Measurements from ENCODE around the gene SLC2A8.

The SLC2A8 gene

GRCh38 chr9:127396808-127397645 lies at the start of gene SLC2A8:
SLC2A8 (plus strand) TSS chr9:127397169; CDS start chr9:127397231, 62 bp downstream.
- peak; percentile 99 for DNase-seq

- DNase-seq: no peak
Measured at GRCh38 chr9:127347831-127348776, 48.9 kb upstream of the SLC2A8 start.

GRCh38 chr9:127349483-127350113 lies 47.4 kb upstream of the SLC2A8 start:
- DNase-seq: no peak

- no peak for DNase-seq
Measured at GRCh38 chr9:127351182-127352166, 45.5 kb upstream of the SLC2A8 start.

- DNase-seq: no peak
Measured at GRCh38 chr9:127353882-127354281, 43.1 kb upstream of the SLC2A8 start.

- DNase-seq: no peak
Measured at GRCh38 chr9:127356906-127357305, 40.1 kb upstream of the SLC2A8 start.

- no peak for DNase-seq
Measured at GRCh38 chr9:127358023-127358535, 38.9 kb upstream of the SLC2A8 start.

- DNase-seq: no peak
Measured at GRCh38 chr9:127358770-127359169, 38.2 kb upstream of the SLC2A8 start.

- no peak for DNase-seq
Measured at GRCh38 chr9:127360250-127360649, 36.7 kb upstream of the SLC2A8 start.

GRCh38 chr9:127360829-127361228 lies 36.1 kb upstream of the SLC2A8 start:
- DNase-seq: no peak

- DNase-seq: peak; percentile 43
Measured at GRCh38 chr9:127361561-127361960, 35.4 kb upstream of the SLC2A8 start.

- DNase-seq: no peak
Measured at GRCh38 chr9:127362829-127363228, 34.1 kb upstream of the SLC2A8 start.

- DNase-seq: no peak
Measured at GRCh38 chr9:127365461-127365860, 31.5 kb upstream of the SLC2A8 start.

- DNase-seq: no peak
Measured at GRCh38 chr9:127366594-127366993, 30.4 kb upstream of the SLC2A8 start.

- no peak for DNase-seq
Measured at GRCh38 chr9:127368852-127369402, 28.0 kb upstream of the SLC2A8 start.

- no peak for DNase-seq
Measured at GRCh38 chr9:127369428-127369827, 27.5 kb upstream of the SLC2A8 start.

GRCh38 chr9:127370147-127370579 lies 26.8 kb upstream of the SLC2A8 start:
- peak; percentile 43 for DNase-seq

- DNase-seq: no peak
Measured at GRCh38 chr9:127370672-127371648, 26.0 kb upstream of the SLC2A8 start.

GRCh38 chr9:127380479-127380878 lies 16.5 kb upstream of the SLC2A8 start:
- DNase-seq: no peak

- no peak for DNase-seq
Measured at GRCh38 chr9:127382541-127382940, 14.4 kb upstream of the SLC2A8 start.

All from GDM1 (cell line).